Osteoblast (primary cell): ENCODE data around the gene HOXB9. TPM values are rescaled to one million over a fixed set of nuclear protein-coding genes. Genes with fewer than 3 reads are reported as not detected.
A peak's percentile ranks its signal among the peaks of the same experiment; 100 is the strongest.

Source experiments
- DNase-seq: peaks from one replicate; pipeline ENCODE4 v3.0.0; 2011; ENCODE audit warnings: low spot score, mixed read lengths; ENCODE audit not compliant: insufficient read length; ENCODE audit errors: missing footprints
- H2AFZ ChIP-seq: 2 replicates; pipeline ENCODE4 v1.6.0; 2011; ENCODE audit warnings: mild to moderate bottlenecking, low read length
- H3K27ac ChIP-seq: 2 replicates; pipeline ENCODE4 v1.5.1; 2011; ENCODE audit warnings: mild to moderate bottlenecking, low read depth, low read length, moderate library complexity
- H3K27me3 ChIP-seq: 2 replicates; pipeline ENCODE4 v1.6.0; 2012; ENCODE audit warnings: mild to moderate bottlenecking, control low read depth, inconsistent platforms, low read length, moderate library complexity; ENCODE audit not compliant: insufficient read depth
- H3K36me3 ChIP-seq: 2 replicates; pipeline ENCODE4 v1.5.1; 2011; ENCODE audit warnings: mild to moderate bottlenecking, low read length, control low read depth, moderate library complexity; ENCODE audit not compliant: insufficient read depth
- H3K4me1 ChIP-seq: 2 replicates; pipeline ENCODE4 v1.5.1; 2011; ENCODE audit warnings: mild to moderate bottlenecking, low read length, control low read depth, moderate library complexity; ENCODE audit not compliant: insufficient read depth
- H3K4me2 ChIP-seq: 2 replicates; pipeline ENCODE4 v1.6.0; 2011; ENCODE audit warnings: mild to moderate bottlenecking, low read length; ENCODE audit not compliant: insufficient read depth
- H3K4me3 ChIP-seq: fragments of 200-600 bp; sonication (generic); 3 replicates; pipeline ENCODE4 v1.5.1; 2012; ENCODE audit warnings: mild to moderate bottlenecking, low read length, inconsistent platforms; ENCODE audit not compliant: insufficient read depth
- H3K79me2 ChIP-seq: 2 replicates; pipeline ENCODE4 v1.6.0; 2012; ENCODE audit warnings: mild to moderate bottlenecking, low read length, control low read depth, inconsistent platforms; ENCODE audit not compliant: insufficient read depth
- H3K9me3 ChIP-seq: 2 replicates; pipeline ENCODE4 v1.5.1; 2011; ENCODE audit warnings: low read depth, low read length, control low read depth
- H4K20me1 ChIP-seq: 2 replicates; pipeline ENCODE4 v1.6.0; 2012; ENCODE audit warnings: mild to moderate bottlenecking, low read length, control low read depth; ENCODE audit not compliant: insufficient read depth
- CTCF ChIP-seq: IDR thresholded peaks from 2 replicates; pipeline ENCODE4 v1.5.1; 2011; ENCODE audit warnings: mild to moderate bottlenecking, low read depth, low read length, moderate library complexity; ENCODE audit errors: extremely low read depth
- total RNA-seq: library from RNA; depleted of rRNA; stranded (reverse); fragments of >200 nt; gene quantifications from 2 replicates; pipeline ENCODE4 v1.2.3, GENCODE V29; 2012

HOXB9 gene
- total RNA-seq, 1 donor: not detected

- Histone ChIP-seq H3K4me3 (peak overlapping the region; percentile 51), H3K79me2 (no peaks in the 10 kb centered on the region), H4K20me1 (no peaks in the 10 kb centered on the region), H2AFZ (peak overlapping the region; percentile 41), H3K4me2 (peak overlapping the region; percentile 75), H3K36me3 (no peaks in the 10 kb centered on the region), H3K9me3 (no peaks in the 10 kb centered on the region), H3K27ac (no peak overlapping the region), H3K27me3 (peaks cover 78% of the 10 kb centered on the region), H3K4me1 (peaks cover 3% of the 10 kb centered on the region)
- peak; percentile 84 for DNase-seq
- no peak for TF ChIP-seq CTCF
Measured at GRCh38 chr17:48647103-48647962, 21.2 kb upstream of the HOXB9 start.

DNA sequence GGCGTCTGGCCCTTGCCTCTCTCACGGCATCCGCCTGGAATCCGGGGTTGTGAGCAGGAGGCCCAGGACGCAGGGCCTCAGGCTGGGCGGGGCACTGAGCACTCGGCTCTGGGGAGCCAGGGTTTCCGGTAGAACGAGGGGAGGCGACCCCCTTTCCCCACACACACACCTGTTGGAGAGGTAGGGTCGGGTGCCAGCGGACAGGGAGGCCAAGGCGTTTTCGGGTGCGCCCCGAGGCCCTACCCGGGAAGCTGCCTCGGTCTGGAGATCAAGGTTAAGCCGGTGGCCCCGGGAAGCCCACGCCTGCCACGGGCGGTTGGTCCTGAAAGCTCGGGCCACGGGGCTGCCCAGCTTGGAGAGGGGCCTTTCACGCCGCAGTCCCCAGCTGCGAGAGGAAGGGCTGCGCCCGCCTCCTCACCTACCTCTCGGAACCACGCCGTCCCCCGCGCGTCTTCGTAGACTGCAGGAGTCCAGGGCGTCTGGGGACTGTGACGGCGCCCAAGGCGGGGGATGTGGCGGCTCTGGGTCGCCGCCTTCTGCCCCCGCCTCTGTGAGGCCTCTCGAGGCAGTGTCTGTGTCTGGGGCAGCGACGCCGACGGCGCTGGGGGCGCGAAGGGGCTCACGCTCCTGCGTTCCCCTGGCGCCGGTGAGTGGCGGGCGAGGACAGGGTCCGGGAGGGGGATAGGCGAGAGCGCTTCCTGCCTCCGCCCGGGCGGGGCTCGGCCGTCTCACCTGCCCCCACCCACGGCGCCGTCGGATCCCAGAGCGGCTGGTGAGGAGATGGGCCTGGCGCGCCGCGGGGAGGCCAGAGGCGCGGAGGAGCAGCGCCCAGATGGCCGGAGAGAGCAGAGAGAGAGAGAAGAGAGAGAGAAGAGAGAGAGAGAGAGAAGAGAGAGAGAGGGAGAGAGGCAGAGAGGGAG lies 20.3 kb upstream of the HOXB9 start:
- H3K27ac ChIP-seq: no peak overlapping the region
- no peak overlapping the region for H3K4me3 ChIP-seq
- TF ChIP-seq CTCF: no peak
- H3K27me3 ChIP-seq: peaks cover 86% of the 10 kb centered on the region
- H3K4me1 ChIP-seq: peaks cover 3% of the 10 kb centered on the region
- no peaks in the 10 kb centered on the region for H4K20me1 ChIP-seq
- H3K79me2 ChIP-seq: no peaks in the 10 kb centered on the region
- no peaks in the 10 kb centered on the region for H3K36me3 ChIP-seq
- no peak overlapping the region for H2AFZ ChIP-seq
- DNase-seq: peak; percentile 58
- H3K9me3 ChIP-seq: no peaks in the 10 kb centered on the region
- H3K4me2 ChIP-seq: no peak overlapping the region

GRCh38 chr17:48645639-48646182 lies 19.6 kb upstream of the HOXB9 start:
- TF ChIP-seq CTCF: no peak
- peak; percentile 47 for DNase-seq
- Histone ChIP-seq H3K4me3 (no peak overlapping the region), H3K27me3 (peaks cover 93% of the 10 kb centered on the region), H4K20me1 (no peaks in the 10 kb centered on the region), H3K27ac (no peak overlapping the region), H3K79me2 (no peaks in the 10 kb centered on the region), H3K4me1 (peaks cover 3% of the 10 kb centered on the region), H3K4me2 (no peak overlapping the region), H3K9me3 (no peaks in the 10 kb centered on the region), H2AFZ (no peak overlapping the region), H3K36me3 (no peaks in the 10 kb centered on the region)
